ENCODE measurements around the gene MANF. TPM values are rescaled to one million over a fixed set of nuclear protein-coding genes. Genes with fewer than 3 reads are reported as not detected.

MANF gene
- total and polyA plus RNA-seq, 2 of the 13 experiments (the other 11 are each of a cell fraction or from before 2014, with no cell fraction given), result 55.4 to 269 TPM

- TF ChIP-seq, protein P1, sequence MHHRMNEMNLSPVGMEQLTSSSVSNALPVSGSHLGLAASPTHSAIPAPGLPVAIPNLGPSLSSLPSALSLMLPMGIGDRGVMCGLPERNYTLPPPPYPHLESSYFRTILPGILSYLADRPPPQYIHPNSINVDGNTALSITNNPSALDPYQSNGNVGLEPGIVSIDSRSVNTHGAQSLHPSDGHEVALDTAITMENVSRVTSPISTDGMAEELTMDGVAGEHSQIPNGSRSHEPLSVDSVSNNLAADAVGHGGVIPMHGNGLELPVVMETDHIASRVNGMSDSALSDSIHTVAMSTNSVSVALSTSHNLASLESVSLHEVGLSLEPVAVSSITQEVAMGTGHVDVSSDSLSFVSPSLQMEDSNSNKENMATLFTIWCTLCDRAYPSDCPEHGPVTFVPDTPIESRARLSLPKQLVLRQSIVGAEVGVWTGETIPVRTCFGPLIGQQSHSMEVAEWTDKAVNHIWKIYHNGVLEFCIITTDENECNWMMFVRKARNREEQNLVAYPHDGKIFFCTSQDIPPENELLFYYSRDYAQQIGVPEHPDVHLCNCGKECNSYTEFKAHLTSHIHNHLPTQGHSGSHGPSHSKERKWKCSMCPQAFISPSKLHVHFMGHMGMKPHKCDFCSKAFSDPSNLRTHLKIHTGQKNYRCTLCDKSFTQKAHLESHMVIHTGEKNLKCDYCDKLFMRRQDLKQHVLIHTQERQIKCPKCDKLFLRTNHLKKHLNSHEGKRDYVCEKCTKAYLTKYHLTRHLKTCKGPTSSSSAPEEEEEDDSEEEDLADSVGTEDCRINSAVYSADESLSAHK (CRISPR knock-in tag; IDR thresholded peaks at IDR 0.05; ENCODE audit: borderline replicate concordance), result 0 out of 2 replicates have a peak, but pooled peaks have one; percentile 12
- TF ChIP-seq ZNF441 (CRISPR knock-in tag; IDR thresholded peaks at IDR 0.05; ENCODE audit: borderline replicate concordance), result no peak; the same call in 1 of the 2 replicates
- TF ChIP-seq, protein P2, sequence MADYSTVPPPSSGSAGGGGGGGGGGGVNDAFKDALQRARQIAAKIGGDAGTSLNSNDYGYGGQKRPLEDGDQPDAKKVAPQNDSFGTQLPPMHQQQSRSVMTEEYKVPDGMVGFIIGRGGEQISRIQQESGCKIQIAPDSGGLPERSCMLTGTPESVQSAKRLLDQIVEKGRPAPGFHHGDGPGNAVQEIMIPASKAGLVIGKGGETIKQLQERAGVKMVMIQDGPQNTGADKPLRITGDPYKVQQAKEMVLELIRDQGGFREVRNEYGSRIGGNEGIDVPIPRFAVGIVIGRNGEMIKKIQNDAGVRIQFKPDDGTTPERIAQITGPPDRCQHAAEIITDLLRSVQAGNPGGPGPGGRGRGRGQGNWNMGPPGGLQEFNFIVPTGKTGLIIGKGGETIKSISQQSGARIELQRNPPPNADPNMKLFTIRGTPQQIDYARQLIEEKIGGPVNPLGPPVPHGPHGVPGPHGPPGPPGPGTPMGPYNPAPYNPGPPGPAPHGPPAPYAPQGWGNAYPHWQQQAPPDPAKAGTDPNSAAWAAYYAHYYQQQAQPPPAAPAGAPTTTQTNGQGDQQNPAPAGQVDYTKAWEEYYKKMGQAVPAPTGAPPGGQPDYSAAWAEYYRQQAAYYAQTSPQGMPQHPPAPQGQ (CRISPR knock-in tag; IDR thresholded peaks at IDR 0.05; ENCODE audit: borderline replicate concordance), result no peak
- TF ChIP-seq ZNF614 (CRISPR knock-in tag; IDR thresholded peaks at IDR 0.05; ENCODE audit: borderline replicate concordance), result no peak; the same call in 1 of the 2 replicates
- TF ChIP-seq, protein P3, sequence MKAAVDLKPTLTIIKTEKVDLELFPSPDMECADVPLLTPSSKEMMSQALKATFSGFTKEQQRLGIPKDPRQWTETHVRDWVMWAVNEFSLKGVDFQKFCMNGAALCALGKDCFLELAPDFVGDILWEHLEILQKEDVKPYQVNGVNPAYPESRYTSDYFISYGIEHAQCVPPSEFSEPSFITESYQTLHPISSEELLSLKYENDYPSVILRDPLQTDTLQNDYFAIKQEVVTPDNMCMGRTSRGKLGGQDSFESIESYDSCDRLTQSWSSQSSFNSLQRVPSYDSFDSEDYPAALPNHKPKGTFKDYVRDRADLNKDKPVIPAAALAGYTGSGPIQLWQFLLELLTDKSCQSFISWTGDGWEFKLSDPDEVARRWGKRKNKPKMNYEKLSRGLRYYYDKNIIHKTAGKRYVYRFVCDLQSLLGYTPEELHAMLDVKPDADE (CRISPR knock-in tag; IDR thresholded peaks at IDR 0.05), result no peak
- no peak for TF ChIP-seq ZSCAN12 (CRISPR knock-in tag; IDR thresholded peaks at IDR 0.05)
- TF ChIP-seq ZNF781 (CRISPR knock-in tag; IDR thresholded peaks at IDR 0.05; ENCODE audit: borderline replicate concordance, not compliant biosample characterization), result no peak
- TF ChIP-seq KDM6A (CRISPR knock-in tag; IDR thresholded peaks at IDR 0.05; ENCODE audit: low read depth), result no peak
- TF ChIP-seq SRSF4 (IDR thresholded peaks at IDR 0.05; ENCODE audit: low read depth, low read length, poor library complexity, severe bottlenecking), result no peak
- TF ChIP-seq IRF1 (CRISPR knock-in tag; IDR thresholded peaks at IDR 0.05; ENCODE audit: low read depth), result no peak
- TF ChIP-seq HNRNPK (IDR thresholded peaks at IDR 0.05; ENCODE audit: low read depth, low read length, poor library complexity, severe bottlenecking), result peak; percentile 99
- 0 out of 2 replicates have a peak, but pooled peaks have one; percentile 17 for TF ChIP-seq ZNF383 (CRISPR knock-in tag; IDR thresholded peaks at IDR 0.05; ENCODE audit: borderline replicate concordance)
- no peak for TF ChIP-seq TRIM24 (CRISPR knock-in tag; IDR thresholded peaks at IDR 0.05)
- TF ChIP-seq HNF4A (CRISPR knock-in tag; IDR thresholded peaks at IDR 0.05), result no peak
- no peak for TF ChIP-seq MAFF (IDR thresholded peaks at IDR 0.05; ENCODE audit: low read depth, low read length)
- no peak; the same call in 1 of the 2 replicates for TF ChIP-seq KLF15 (CRISPR knock-in tag; IDR thresholded peaks at IDR 0.05; ENCODE audit: borderline replicate concordance)
- TF ChIP-seq KLF11 (CRISPR knock-in tag; IDR thresholded peaks at IDR 0.05), result 0 out of 2 replicates have a peak, but pooled peaks have one; percentile 20
- no peak for TF ChIP-seq ARNT (IDR thresholded peaks at IDR 0.05)
Observed at GRCh38 chr3:51384726-51385473, at the start of gene MANF (continued).

Data from HepG2 (cell line).